Liver (tissue), 9 donors: ENCODE results near the gene SLC25A42. TPM values are rescaled to one million over a fixed set of nuclear protein-coding genes. Genes with fewer than 3 reads are reported as not detected.

Source experiments
- DNase-seq: peaks from one replicate; pipeline ENCODE4 v3.0.0-alpha.2; 2017; ENCODE audit warnings: low spot score
- H3K27ac ChIP-seq, 2 donors: one replicate each; pipeline ENCODE4 v1.7.0; 2013; ENCODE audit warnings: inconsistent platforms in 2 of 2, low read length in 2 of 2, control low read depth in 1 of 2, low read depth in 1 of 2, mild to moderate bottlenecking in 1 of 2
- H3K27me3 ChIP-seq, 4 donors: one replicate each; pipeline versions ENCODE4 v1.6.1 to v1.7.0; 2013; ENCODE audit warnings: low read length in 3 of 4, inconsistent platforms in 1 of 4, mild to moderate bottlenecking in 1 of 4, moderate library complexity in 1 of 4; ENCODE audit not compliant: control insufficient read depth in 4 of 4, insufficient read depth in 4 of 4
- H3K36me3 ChIP-seq, 4 donors: one replicate each; pipeline versions ENCODE4 v1.6.1 to v1.7.0; 2013; ENCODE audit warnings: low read length in 3 of 4, mild to moderate bottlenecking in 3 of 4, low read depth in 1 of 4, moderate library complexity in 1 of 4; ENCODE audit not compliant: control insufficient read depth in 4 of 4, insufficient read depth in 3 of 4
- H3K4me1 ChIP-seq, 4 donors: one replicate each; pipeline versions ENCODE4 v1.6.1 to v1.7.0; 2013; ENCODE audit warnings: low read length in 3 of 4, mild to moderate bottlenecking in 3 of 4, moderate library complexity in 1 of 4; ENCODE audit not compliant: control insufficient read depth in 4 of 4, insufficient read depth in 4 of 4
- H3K4me3 ChIP-seq, 3 donors: one replicate each; pipeline versions ENCODE4 v1.6.1 to v1.7.0; 2013; ENCODE audit warnings: low read length in 3 of 3, control low read depth in 1 of 3, low read depth in 1 of 3, mild to moderate bottlenecking in 1 of 3
- H3K9ac ChIP-seq, 2 donors: one replicate each; pipeline ENCODE4 v1.7.0; 2013; ENCODE audit warnings: low read length in 2 of 2, mild to moderate bottlenecking in 2 of 2, moderate library complexity in 2 of 2, control low read depth in 1 of 2, low read depth in 1 of 2
- H3K9me3 ChIP-seq, 4 donors: one replicate each; pipeline versions ENCODE4 v1.6.1 to v1.7.0; 2013; ENCODE audit warnings: low read length in 3 of 4; ENCODE audit not compliant: control insufficient read depth in 4 of 4
- EGR1 ChIP-seq, 2 donors: IDR thresholded peaks; 2 replicates each; pipeline ENCODE4 v1.6.1; 2016 to 2018; ENCODE audit warnings: antibody characterized with exemption in 2 of 2, low read depth in 2 of 2
- GABPA ChIP-seq, 2 donors: IDR thresholded peaks in 1 of 2; conservative IDR thresholded peaks in 1 of 2; 2 replicates each; pipeline ENCODE4 v1.6.1; 2016; ENCODE audit warnings: antibody characterized with exemption in 2 of 2, mild to moderate bottlenecking in 1 of 2, moderate library complexity in 1 of 2
- HNF4A ChIP-seq, 2 donors: conservative IDR thresholded peaks; 2 replicates each; pipeline ENCODE4 v1.6.1; 2016; ENCODE audit warnings: antibody characterized with exemption in 2 of 2, mild to moderate bottlenecking in 2 of 2
- HNF4G ChIP-seq: IDR thresholded peaks from 2 replicates; pipeline ENCODE4 v1.6.1; 2016; ENCODE audit warnings: antibody characterized with exemption
- JUND ChIP-seq, 2 donors: IDR thresholded peaks; 2 replicates each; pipeline ENCODE4 v1.6.1; 2016; ENCODE audit warnings: antibody characterized with exemption in 2 of 2
- NR2F2 ChIP-seq: IDR thresholded peaks from 2 replicates; pipeline ENCODE4 v1.6.1; 2016; ENCODE audit warnings: antibody characterized with exemption
- RAD21 ChIP-seq, 2 donors: IDR thresholded peaks; 2 replicates each; pipeline ENCODE4 v1.6.1; 2016; ENCODE audit warnings: antibody characterized with exemption in 2 of 2, mild to moderate bottlenecking in 2 of 2
- SP1 ChIP-seq: IDR thresholded peaks from 2 replicates; pipeline ENCODE4 v1.6.1; 2018; ENCODE audit warnings: antibody characterized with exemption, mild to moderate bottlenecking
- TAF1 ChIP-seq: conservative IDR thresholded peaks from 2 replicates; pipeline ENCODE4 v1.6.1; 2016; ENCODE audit warnings: antibody characterized with exemption, mild to moderate bottlenecking
- YY1 ChIP-seq: IDR thresholded peaks from 2 replicates; pipeline ENCODE4 v1.6.1; 2016; ENCODE audit warnings: antibody characterized with exemption, mild to moderate bottlenecking
- WGBS: extraction: QIAGEN DNeasy Blood & Tissue Kit; methylation state at CpG from one replicate; pipeline ENCODE4 v1.1.7; 2013; 5-methylcytosine and 5-hydroxymethylcytosine counted together
- polyA plus RNA-seq, 2 donors: library from polyadenylated mRNA; stranded (reverse) in 1 of 2; unstranded in 1 of 2; fragments of 200-250 nt in 1 of 2; fragments of >200 nt in 1 of 2; fragmentation: Nextera tagmentation in 1 of 2; extraction: Ambion mirVana in 1 of 2; gene quantifications; one replicate each; pipeline versions ENCODE4 v1.2.1 to v1.2.3, GENCODE V29; 2013 to 2015
- total RNA-seq, 2 donors: library from RNA; depleted of rRNA; stranded (reverse); fragments of >200 nt; gene quantifications; one replicate each; pipeline ENCODE4 v1.2.3, GENCODE V29; 2014
- TF ChIP-seq, protein P1 (sequence below): IDR thresholded peaks from 2 replicates; pipeline ENCODE4 v1.6.1; 2016; ENCODE audit warnings: antibody characterized with exemption
- TF ChIP-seq, protein P2 (sequence below): IDR thresholded peaks from 2 replicates; pipeline ENCODE4 v1.6.1; 2016; ENCODE audit warnings: antibody characterized with exemption
- TF ChIP-seq, protein P3 (sequence below): fragments of 150-350 bp; IDR thresholded peaks from 2 replicates; pipeline ENCODE4 v1.5.1; 2017; ENCODE audit warnings: improper control_type of control experiment, low read depth, low read length; ENCODE audit not compliant: missing input control
- TF ChIP-seq, protein P4 (sequence below): IDR thresholded peaks from 2 replicates; pipeline ENCODE4 v1.6.1; 2016; ENCODE audit warnings: antibody characterized with exemption, mild to moderate bottlenecking
- TF ChIP-seq, protein P5 (sequence below): IDR thresholded peaks from 2 replicates; pipeline ENCODE4 v1.6.1; 2016; ENCODE audit warnings: antibody characterized with exemption
- donor health status: healthy.
- donor health status: healthy.
- donor health status: healthy.
- donor health status: healthy.
- donor health status: healthy.

SLC25A42 gene
- total and polyA plus RNA-seq, 4 donors: 24.7 to 89.6 (median 60.2) TPM

DNA sequence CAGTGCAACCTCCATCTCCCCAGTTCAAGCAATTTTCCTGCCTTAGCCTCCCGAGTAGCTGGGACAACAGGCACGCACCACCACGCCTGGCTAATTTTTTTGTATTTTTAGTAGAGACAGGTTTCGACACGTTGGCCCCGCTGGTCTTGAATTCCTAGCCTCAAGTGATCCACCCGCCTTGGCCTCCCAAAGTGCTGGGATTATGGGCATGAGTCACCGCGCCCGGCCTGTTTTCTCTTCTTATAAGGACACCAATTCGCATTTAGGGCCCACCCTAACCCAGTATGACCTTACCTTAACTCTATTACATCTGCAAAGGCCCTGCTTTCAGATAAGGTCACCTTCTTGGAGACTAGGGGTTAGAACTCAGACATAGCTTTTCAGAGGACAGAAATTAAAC is 39.4 kb downstream of the SLC25A42 start:
- WGBS: 95% methylated on average over 11 of the region's 11 CpGs
- no peak overlapping the region for H3K9ac ChIP-seq

More for the DNA sequence above, 39.4 kb downstream of the SLC25A42 start:
- Histone ChIP-seq H3K36me3 (peaks cover 3 to 10% (median 5%) of the 10 kb centered on the region in 4 donors), H3K27me3 (no peaks in the 10 kb centered on the region), H3K4me1 (peaks cover 17 to 42% (median 27%) of the 10 kb centered on the region in 4 donors), H3K4me3 (no peak overlapping the region), H3K27ac (peak overlapping the region in 1 of 2 donors; percentile 43), H3K9me3 (no peaks in the 10 kb centered on the region)
- no peak for TF ChIP-seq HNF4A (conservative IDR thresholded peaks at IDR 0.05)
- no peak for TF ChIP-seq GABPA (IDR thresholded peaks at IDR 0.05 in 1 of 2, conservative IDR thresholded peaks at IDR 0.05 in 1 of 2)
- TF ChIP-seq HNF4G: no peak
- no peak for TF ChIP-seq RAD21 (IDR thresholded peaks at IDR 0.05)
- TF ChIP-seq JUND (IDR thresholded peaks at IDR 0.05): no peak
- TF ChIP-seq, protein P1, sequence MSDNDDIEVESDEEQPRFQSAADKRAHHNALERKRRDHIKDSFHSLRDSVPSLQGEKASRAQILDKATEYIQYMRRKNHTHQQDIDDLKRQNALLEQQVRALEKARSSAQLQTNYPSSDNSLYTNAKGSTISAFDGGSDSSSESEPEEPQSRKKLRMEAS: no peak
- TF ChIP-seq TAF1: no peak
- TF ChIP-seq NR2F2: no peak
- TF ChIP-seq SP1: no peak
- TF ChIP-seq, protein P2, sequence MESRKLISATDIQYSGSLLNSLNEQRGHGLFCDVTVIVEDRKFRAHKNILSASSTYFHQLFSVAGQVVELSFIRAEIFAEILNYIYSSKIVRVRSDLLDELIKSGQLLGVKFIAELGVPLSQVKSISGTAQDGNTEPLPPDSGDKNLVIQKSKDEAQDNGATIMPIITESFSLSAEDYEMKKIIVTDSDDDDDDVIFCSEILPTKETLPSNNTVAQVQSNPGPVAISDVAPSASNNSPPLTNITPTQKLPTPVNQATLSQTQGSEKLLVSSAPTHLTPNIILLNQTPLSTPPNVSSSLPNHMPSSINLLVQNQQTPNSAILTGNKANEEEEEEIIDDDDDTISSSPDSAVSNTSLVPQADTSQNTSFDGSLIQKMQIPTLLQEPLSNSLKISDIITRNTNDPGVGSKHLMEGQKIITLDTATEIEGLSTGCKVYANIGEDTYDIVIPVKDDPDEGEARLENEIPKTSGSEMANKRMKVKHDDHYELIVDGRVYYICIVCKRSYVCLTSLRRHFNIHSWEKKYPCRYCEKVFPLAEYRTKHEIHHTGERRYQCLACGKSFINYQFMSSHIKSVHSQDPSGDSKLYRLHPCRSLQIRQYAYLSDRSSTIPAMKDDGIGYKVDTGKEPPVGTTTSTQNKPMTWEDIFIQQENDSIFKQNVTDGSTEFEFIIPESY: no peak
- TF ChIP-seq, protein P3, sequence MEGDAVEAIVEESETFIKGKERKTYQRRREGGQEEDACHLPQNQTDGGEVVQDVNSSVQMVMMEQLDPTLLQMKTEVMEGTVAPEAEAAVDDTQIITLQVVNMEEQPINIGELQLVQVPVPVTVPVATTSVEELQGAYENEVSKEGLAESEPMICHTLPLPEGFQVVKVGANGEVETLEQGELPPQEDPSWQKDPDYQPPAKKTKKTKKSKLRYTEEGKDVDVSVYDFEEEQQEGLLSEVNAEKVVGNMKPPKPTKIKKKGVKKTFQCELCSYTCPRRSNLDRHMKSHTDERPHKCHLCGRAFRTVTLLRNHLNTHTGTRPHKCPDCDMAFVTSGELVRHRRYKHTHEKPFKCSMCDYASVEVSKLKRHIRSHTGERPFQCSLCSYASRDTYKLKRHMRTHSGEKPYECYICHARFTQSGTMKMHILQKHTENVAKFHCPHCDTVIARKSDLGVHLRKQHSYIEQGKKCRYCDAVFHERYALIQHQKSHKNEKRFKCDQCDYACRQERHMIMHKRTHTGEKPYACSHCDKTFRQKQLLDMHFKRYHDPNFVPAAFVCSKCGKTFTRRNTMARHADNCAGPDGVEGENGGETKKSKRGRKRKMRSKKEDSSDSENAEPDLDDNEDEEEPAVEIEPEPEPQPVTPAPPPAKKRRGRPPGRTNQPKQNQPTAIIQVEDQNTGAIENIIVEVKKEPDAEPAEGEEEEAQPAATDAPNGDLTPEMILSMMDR: no peak
- TF ChIP-seq, protein P4, sequence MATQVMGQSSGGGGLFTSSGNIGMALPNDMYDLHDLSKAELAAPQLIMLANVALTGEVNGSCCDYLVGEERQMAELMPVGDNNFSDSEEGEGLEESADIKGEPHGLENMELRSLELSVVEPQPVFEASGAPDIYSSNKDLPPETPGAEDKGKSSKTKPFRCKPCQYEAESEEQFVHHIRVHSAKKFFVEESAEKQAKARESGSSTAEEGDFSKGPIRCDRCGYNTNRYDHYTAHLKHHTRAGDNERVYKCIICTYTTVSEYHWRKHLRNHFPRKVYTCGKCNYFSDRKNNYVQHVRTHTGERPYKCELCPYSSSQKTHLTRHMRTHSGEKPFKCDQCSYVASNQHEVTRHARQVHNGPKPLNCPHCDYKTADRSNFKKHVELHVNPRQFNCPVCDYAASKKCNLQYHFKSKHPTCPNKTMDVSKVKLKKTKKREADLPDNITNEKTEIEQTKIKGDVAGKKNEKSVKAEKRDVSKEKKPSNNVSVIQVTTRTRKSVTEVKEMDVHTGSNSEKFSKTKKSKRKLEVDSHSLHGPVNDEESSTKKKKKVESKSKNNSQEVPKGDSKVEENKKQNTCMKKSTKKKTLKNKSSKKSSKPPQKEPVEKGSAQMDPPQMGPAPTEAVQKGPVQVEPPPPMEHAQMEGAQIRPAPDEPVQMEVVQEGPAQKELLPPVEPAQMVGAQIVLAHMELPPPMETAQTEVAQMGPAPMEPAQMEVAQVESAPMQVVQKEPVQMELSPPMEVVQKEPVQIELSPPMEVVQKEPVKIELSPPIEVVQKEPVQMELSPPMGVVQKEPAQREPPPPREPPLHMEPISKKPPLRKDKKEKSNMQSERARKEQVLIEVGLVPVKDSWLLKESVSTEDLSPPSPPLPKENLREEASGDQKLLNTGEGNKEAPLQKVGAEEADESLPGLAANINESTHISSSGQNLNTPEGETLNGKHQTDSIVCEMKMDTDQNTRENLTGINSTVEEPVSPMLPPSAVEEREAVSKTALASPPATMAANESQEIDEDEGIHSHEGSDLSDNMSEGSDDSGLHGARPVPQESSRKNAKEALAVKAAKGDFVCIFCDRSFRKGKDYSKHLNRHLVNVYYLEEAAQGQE: no peak
- TF ChIP-seq, protein P5, sequence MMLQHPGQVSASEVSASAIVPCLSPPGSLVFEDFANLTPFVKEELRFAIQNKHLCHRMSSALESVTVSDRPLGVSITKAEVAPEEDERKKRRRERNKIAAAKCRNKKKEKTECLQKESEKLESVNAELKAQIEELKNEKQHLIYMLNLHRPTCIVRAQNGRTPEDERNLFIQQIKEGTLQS: no peak
- TF ChIP-seq EGR1 (IDR thresholded peaks at IDR 0.05; ENCODE audit: low read depth in 2 of 2): no peak
- no peak for TF ChIP-seq YY1
- DNase-seq: no peak
